ENCODE results near the gene KLF12. TPM values are rescaled to one million over a fixed set of nuclear protein-coding genes. Genes with fewer than 3 reads are reported as not detected.
A peak's percentile ranks its signal among the peaks of the same experiment; 100 is the strongest.

The KLF12 gene
- polyA plus RNA-seq: under 1 TPM; 0.54 to 0.69 TPM

DNA sequence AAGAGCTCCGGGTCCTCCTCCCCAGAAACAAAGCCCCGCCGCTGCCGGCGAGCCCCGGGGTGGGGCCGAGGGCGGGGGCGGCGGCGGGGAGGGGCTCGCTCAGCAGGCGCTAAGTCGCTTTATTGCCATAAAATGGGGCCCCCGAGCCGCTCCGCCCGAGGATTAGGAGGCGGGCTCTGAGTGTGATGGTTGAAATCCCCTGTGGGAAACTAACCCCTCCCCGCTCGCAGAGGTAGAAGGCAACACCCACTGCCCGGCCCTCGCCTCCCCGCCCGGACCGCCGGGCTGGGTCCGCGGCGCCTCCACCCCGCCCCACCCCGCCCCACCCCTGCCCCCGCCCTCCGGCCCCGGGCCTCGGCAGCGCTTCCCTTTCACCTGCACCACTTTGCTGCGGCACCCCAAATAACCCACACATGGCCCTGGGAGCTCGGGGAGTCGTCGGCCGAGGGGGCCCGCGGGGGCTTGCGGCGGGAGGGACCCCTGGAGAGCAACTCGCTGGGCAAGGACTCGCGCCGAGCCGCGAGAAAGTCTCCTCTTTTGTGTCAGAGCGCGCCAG, at the start of gene KLF12:
KLF12 (minus strand) TSS at position 184 of the 556 bp plus-strand sequence.
- no peaks in the 10 kb centered on the region for H3K36me3 ChIP-seq (ENCODE audit: control insufficient read depth in 2 of 2, insufficient read depth in 2 of 2, low read length in 1 of 2)
- no peaks in the 10 kb centered on the region for H3K27me3 ChIP-seq (ENCODE audit: control insufficient read depth in 1 of 2, insufficient read depth in 2 of 2, low read length in 2 of 2)
- H3K4me1 ChIP-seq (ENCODE audit: control insufficient read depth in 2 of 2, insufficient read depth in 2 of 2, low read length in 1 of 2): peaks cover 0 to 3% of the 10 kb centered on the region in 2 donors
- no peaks in the 10 kb centered on the region for H3K9me3 ChIP-seq (ENCODE audit: control insufficient read depth in 2 of 2, insufficient read depth in 1 of 2, low read depth in 1 of 2, low read length in 1 of 2)
- peak within 1 kb of the TSS; percentile 79 to 88 for H3K27ac ChIP-seq (ENCODE audit: low read depth in 2 of 2, low read length in 1 of 2)
- H3K4me3 ChIP-seq (ENCODE audit: low read depth in 1 of 2, low read length in 2 of 2): peak within 1 kb of the TSS; percentile 76 to 86
- WGBS, 2 donors: 0 to 1% methylated on average over 46 to 52 of the region's 54 CpGs

- 86 to 88% methylated on average over 1 of the region's 1 CpG for WGBS, 2 donors
- no peak overlapping the region for H3K27ac ChIP-seq (ENCODE audit: low read depth in 2 of 2, low read length in 1 of 2)
- no peaks in the 10 kb centered on the region for H3K4me1 ChIP-seq (ENCODE audit: control insufficient read depth in 2 of 2, insufficient read depth in 2 of 2, low read length in 1 of 2)
- no peaks in the 10 kb centered on the region for H3K27me3 ChIP-seq (ENCODE audit: control insufficient read depth in 1 of 2, insufficient read depth in 2 of 2, low read length in 2 of 2)
- H3K36me3 ChIP-seq (ENCODE audit: control insufficient read depth in 2 of 2, insufficient read depth in 2 of 2, low read length in 1 of 2): no peaks in the 10 kb centered on the region
- no peaks in the 10 kb centered on the region for H3K9me3 ChIP-seq (ENCODE audit: control insufficient read depth in 2 of 2, insufficient read depth in 1 of 2, low read depth in 1 of 2, low read length in 1 of 2)
- no peak overlapping the region for H3K4me3 ChIP-seq (ENCODE audit: low read depth in 1 of 2, low read length in 2 of 2)
Observed at GRCh38 chr13:74182491-74182890, 48.3 kb upstream of the KLF12 start.

GRCh38 chr13:74174810-74175209, 40.6 kb upstream of the KLF12 start:
- H3K27ac ChIP-seq (ENCODE audit: low read depth in 2 of 2, low read length in 1 of 2): no peak overlapping the region
- no peak overlapping the region for H3K4me3 ChIP-seq (ENCODE audit: low read depth in 1 of 2, low read length in 2 of 2)
- H3K9me3 ChIP-seq (ENCODE audit: control insufficient read depth in 2 of 2, insufficient read depth in 1 of 2, low read depth in 1 of 2, low read length in 1 of 2): no peaks in the 10 kb centered on the region
- WGBS, 2 donors: 49 to 50% methylated on average over 2 of the region's 2 CpGs
- H3K27me3 ChIP-seq (ENCODE audit: control insufficient read depth in 1 of 2, insufficient read depth in 2 of 2, low read length in 2 of 2): no peaks in the 10 kb centered on the region
- no peaks in the 10 kb centered on the region for H3K4me1 ChIP-seq (ENCODE audit: control insufficient read depth in 2 of 2, insufficient read depth in 2 of 2, low read length in 1 of 2)
- no peaks in the 10 kb centered on the region for H3K36me3 ChIP-seq (ENCODE audit: control insufficient read depth in 2 of 2, insufficient read depth in 2 of 2, low read length in 1 of 2)

DNA sequence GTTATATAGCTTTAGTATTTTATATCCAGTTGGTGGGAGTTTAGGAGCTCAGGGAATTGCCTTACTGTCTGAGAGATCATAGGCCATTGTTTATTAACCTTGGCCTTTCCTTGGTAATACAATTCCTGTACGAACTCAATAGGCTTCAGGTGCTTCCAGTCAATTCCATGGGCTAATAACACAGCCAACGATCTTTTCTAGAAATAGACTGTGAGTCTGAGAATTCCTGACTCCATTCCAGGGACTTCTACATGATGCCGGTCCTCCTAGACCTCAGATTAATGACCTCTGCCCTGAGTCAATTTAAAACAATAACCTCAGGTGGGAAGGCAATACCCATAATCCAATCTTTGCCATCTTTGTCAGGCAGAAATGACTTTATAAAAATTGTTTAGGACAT, 39.6 kb upstream of the KLF12 start:
- Histone ChIP-seq H3K27me3 (ENCODE audit: control insufficient read depth in 1 of 2, insufficient read depth in 2 of 2, low read length in 2 of 2) (no peaks in the 10 kb centered on the region), H3K9me3 (ENCODE audit: control insufficient read depth in 2 of 2, insufficient read depth in 1 of 2, low read depth in 1 of 2, low read length in 1 of 2) (no peaks in the 10 kb centered on the region), H3K27ac (ENCODE audit: low read depth in 2 of 2, low read length in 1 of 2) (no peak overlapping the region), H3K4me1 (ENCODE audit: control insufficient read depth in 2 of 2, insufficient read depth in 2 of 2, low read length in 1 of 2) (no peaks in the 10 kb centered on the region), H3K36me3 (ENCODE audit: control insufficient read depth in 2 of 2, insufficient read depth in 2 of 2, low read length in 1 of 2) (no peaks in the 10 kb centered on the region), H3K4me3 (ENCODE audit: low read depth in 1 of 2, low read length in 2 of 2) (no peak overlapping the region)
- WGBS, 2 donors: 77 to 85% methylated on average over 3 of the region's 3 CpGs

GRCh38 chr13:74171641-74172040, 37.4 kb upstream of the KLF12 start:
- Histone ChIP-seq H3K27me3 (ENCODE audit: control insufficient read depth in 1 of 2, insufficient read depth in 2 of 2, low read length in 2 of 2) (no peaks in the 10 kb centered on the region), H3K36me3 (ENCODE audit: control insufficient read depth in 2 of 2, insufficient read depth in 2 of 2, low read length in 1 of 2) (no peaks in the 10 kb centered on the region), H3K9me3 (ENCODE audit: control insufficient read depth in 2 of 2, insufficient read depth in 1 of 2, low read depth in 1 of 2, low read length in 1 of 2) (no peaks in the 10 kb centered on the region), H3K4me3 (ENCODE audit: low read depth in 1 of 2, low read length in 2 of 2) (no peak overlapping the region), H3K27ac (ENCODE audit: low read depth in 2 of 2, low read length in 1 of 2) (no peak overlapping the region), H3K4me1 (ENCODE audit: control insufficient read depth in 2 of 2, insufficient read depth in 2 of 2, low read length in 1 of 2) (no peaks in the 10 kb centered on the region)

- no peaks in the 10 kb centered on the region for H3K4me1 ChIP-seq (ENCODE audit: control insufficient read depth in 2 of 2, insufficient read depth in 2 of 2, low read length in 1 of 2)
- no peaks in the 10 kb centered on the region for H3K9me3 ChIP-seq (ENCODE audit: control insufficient read depth in 2 of 2, insufficient read depth in 1 of 2, low read depth in 1 of 2, low read length in 1 of 2)
- H3K27ac ChIP-seq (ENCODE audit: low read depth in 2 of 2, low read length in 1 of 2): no peak overlapping the region
- H3K4me3 ChIP-seq (ENCODE audit: low read depth in 1 of 2, low read length in 2 of 2): no peak overlapping the region
- no peaks in the 10 kb centered on the region for H3K27me3 ChIP-seq (ENCODE audit: control insufficient read depth in 1 of 2, insufficient read depth in 2 of 2, low read length in 2 of 2)
- WGBS, 2 donors: 56 to 67% methylated on average over 1 of the region's 1 CpG
- no peaks in the 10 kb centered on the region for H3K36me3 ChIP-seq (ENCODE audit: control insufficient read depth in 2 of 2, insufficient read depth in 2 of 2, low read length in 1 of 2)
Observed at GRCh38 chr13:74169676-74170075, 35.5 kb upstream of the KLF12 start.

DNA sequence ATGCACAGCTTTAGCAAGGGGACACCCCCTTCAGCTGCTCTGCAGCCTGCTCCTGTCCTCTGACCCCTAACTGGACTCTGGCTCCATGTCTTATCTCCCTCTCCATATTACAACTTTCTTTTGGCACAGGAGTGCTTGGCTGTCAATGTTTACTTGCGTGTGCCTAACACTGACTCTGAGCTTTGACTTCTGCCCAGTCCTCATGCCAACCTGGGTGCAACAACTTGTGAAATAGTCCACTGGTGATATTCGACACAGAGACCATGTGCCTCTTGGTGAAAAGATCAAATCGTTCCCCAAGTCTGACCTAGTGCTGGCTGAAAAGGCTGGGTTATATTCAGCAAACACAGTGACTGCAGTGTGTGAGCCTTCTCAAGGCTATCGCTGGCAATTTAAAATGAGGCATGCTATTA, 34.1 kb upstream of the KLF12 start:
- no peaks in the 10 kb centered on the region for H3K27me3 ChIP-seq (ENCODE audit: control insufficient read depth in 1 of 2, insufficient read depth in 2 of 2, low read length in 2 of 2)
- H3K4me3 ChIP-seq (ENCODE audit: low read depth in 1 of 2, low read length in 2 of 2): no peak overlapping the region
- H3K36me3 ChIP-seq (ENCODE audit: control insufficient read depth in 2 of 2, insufficient read depth in 2 of 2, low read length in 1 of 2): no peaks in the 10 kb centered on the region
- no peaks in the 10 kb centered on the region for H3K9me3 ChIP-seq (ENCODE audit: control insufficient read depth in 2 of 2, insufficient read depth in 1 of 2, low read depth in 1 of 2, low read length in 1 of 2)
- 40 to 51% methylated on average over 4 of the region's 4 CpGs for WGBS, 2 donors
- H3K4me1 ChIP-seq (ENCODE audit: control insufficient read depth in 2 of 2, insufficient read depth in 2 of 2, low read length in 1 of 2): no peaks in the 10 kb centered on the region
- H3K27ac ChIP-seq (ENCODE audit: low read depth in 2 of 2, low read length in 1 of 2): no peak overlapping the region

GRCh38 chr13:74166261-74167004, 32.2 kb upstream of the KLF12 start:
- no peak overlapping the region for H3K27ac ChIP-seq (ENCODE audit: low read depth in 2 of 2, low read length in 1 of 2)
- H3K9me3 ChIP-seq (ENCODE audit: control insufficient read depth in 2 of 2, insufficient read depth in 1 of 2, low read depth in 1 of 2, low read length in 1 of 2): no peaks in the 10 kb centered on the region
- no peak overlapping the region for H3K4me3 ChIP-seq (ENCODE audit: low read depth in 1 of 2, low read length in 2 of 2)
- 92 to 93% methylated on average over 6 of the region's 6 CpGs for WGBS, 2 donors
- H3K4me1 ChIP-seq (ENCODE audit: control insufficient read depth in 2 of 2, insufficient read depth in 2 of 2, low read length in 1 of 2): no peaks in the 10 kb centered on the region
- no peaks in the 10 kb centered on the region for H3K27me3 ChIP-seq (ENCODE audit: control insufficient read depth in 1 of 2, insufficient read depth in 2 of 2, low read length in 2 of 2)
- H3K36me3 ChIP-seq (ENCODE audit: control insufficient read depth in 2 of 2, insufficient read depth in 2 of 2, low read length in 1 of 2): no peaks in the 10 kb centered on the region

GRCh38 chr13:74162782-74163181, 28.6 kb upstream of the KLF12 start:
- H3K4me3 ChIP-seq (ENCODE audit: low read depth in 1 of 2, low read length in 2 of 2): no peak overlapping the region
- WGBS, 2 donors: 87 to 91% methylated on average over 2 of the region's 2 CpGs

DNA sequence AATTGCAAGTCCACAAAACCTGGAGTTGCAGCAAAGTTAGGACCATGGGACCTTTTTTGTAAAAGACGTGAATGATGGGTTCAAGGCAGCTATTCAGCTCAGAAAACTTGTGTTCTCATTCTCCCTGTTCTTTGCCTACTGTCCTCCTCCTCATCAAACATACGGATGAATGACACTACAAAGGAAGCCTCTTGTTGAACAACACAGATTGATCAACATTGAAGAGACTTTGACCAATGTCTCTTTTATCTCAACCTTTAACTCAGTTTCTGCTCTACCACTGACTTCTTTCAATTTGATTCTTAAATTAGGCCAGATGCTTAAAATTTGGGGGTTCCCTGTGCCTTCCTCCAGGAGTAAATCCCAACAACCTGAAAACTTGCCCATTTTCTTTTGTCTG, 27.9 kb upstream of the KLF12 start:
- H3K27ac ChIP-seq (ENCODE audit: low read depth in 2 of 2, low read length in 1 of 2): no peak overlapping the region
- H3K4me1 ChIP-seq (ENCODE audit: control insufficient read depth in 2 of 2, insufficient read depth in 2 of 2, low read length in 1 of 2): peaks cover 0 to 3% of the 10 kb centered on the region in 2 donors
- no peak overlapping the region for H3K4me3 ChIP-seq (ENCODE audit: low read depth in 1 of 2, low read length in 2 of 2)
- H3K27me3 ChIP-seq (ENCODE audit: control insufficient read depth in 1 of 2, insufficient read depth in 2 of 2, low read length in 2 of 2): no peaks in the 10 kb centered on the region
- H3K36me3 ChIP-seq (ENCODE audit: control insufficient read depth in 2 of 2, insufficient read depth in 2 of 2, low read length in 1 of 2): no peaks in the 10 kb centered on the region
- 85 to 94% methylated on average over 2 of the region's 2 CpGs for WGBS, 2 donors
- no peaks in the 10 kb centered on the region for H3K9me3 ChIP-seq (ENCODE audit: control insufficient read depth in 2 of 2, insufficient read depth in 1 of 2, low read depth in 1 of 2, low read length in 1 of 2)

More at GRCh38 chr13:74162782-74163181, 28.6 kb upstream of the KLF12 start:
- no peaks in the 10 kb centered on the region for H3K36me3 ChIP-seq (ENCODE audit: control insufficient read depth in 2 of 2, insufficient read depth in 2 of 2, low read length in 1 of 2)
- peaks cover 0 to 3% of the 10 kb centered on the region in 2 donors for H3K4me1 ChIP-seq (ENCODE audit: control insufficient read depth in 2 of 2, insufficient read depth in 2 of 2, low read length in 1 of 2)
- H3K9me3 ChIP-seq (ENCODE audit: control insufficient read depth in 2 of 2, insufficient read depth in 1 of 2, low read depth in 1 of 2, low read length in 1 of 2): no peaks in the 10 kb centered on the region
- H3K27me3 ChIP-seq (ENCODE audit: control insufficient read depth in 1 of 2, insufficient read depth in 2 of 2, low read length in 2 of 2): no peaks in the 10 kb centered on the region
- no peak overlapping the region for H3K27ac ChIP-seq (ENCODE audit: low read depth in 2 of 2, low read length in 1 of 2)
